ENCODE data around the gene NRXN3.

The NRXN3 gene

GRCh38 chr14:78697341-78697740, 527.2 kb downstream of the NRXN3 start:
- in situ Hi-C loops (cut with MboI; ENCODE audit: low sequenced_read_pairs), result no loop called here

GRCh38 chr14:78698991-78699390, 528.8 kb downstream of the NRXN3 start:
- in situ Hi-C loops (cut with MboI; ENCODE audit: low sequenced_read_pairs), result no loop called here

- in situ Hi-C loops (cut with MboI; ENCODE audit: low sequenced_read_pairs), result no loop called here
These were observed 530.1 kb downstream of the NRXN3 start for GRCh38 chr14:78700236-78700635.

GRCh38 chr14:78701246-78701645, 531.1 kb downstream of the NRXN3 start:
- in situ Hi-C loops (cut with MboI; ENCODE audit: low sequenced_read_pairs), result no loop called here

- in situ Hi-C loops (cut with MboI; ENCODE audit: low sequenced_read_pairs), result no loop called here
These were observed 534.8 kb downstream of the NRXN3 start for GRCh38 chr14:78704965-78705364.

- in situ Hi-C loops (cut with MboI; ENCODE audit: low sequenced_read_pairs), result no loop called here
These were observed 535.8 kb downstream of the NRXN3 start for GRCh38 chr14:78705989-78706388.

GRCh38 chr14:78709795-78710557, 539.8 kb downstream of the NRXN3 start:
- in situ Hi-C loops (cut with MboI; ENCODE audit: low sequenced_read_pairs), result no loop called here

- in situ Hi-C loops (cut with MboI; ENCODE audit: low sequenced_read_pairs), result no loop called here
These were observed 540.8 kb downstream of the NRXN3 start for GRCh38 chr14:78710963-78711362.

- in situ Hi-C loops (cut with MboI; ENCODE audit: low sequenced_read_pairs), result no loop called here
These were observed 543.5 kb downstream of the NRXN3 start for GRCh38 chr14:78713716-78714115.

- in situ Hi-C loops (cut with MboI; ENCODE audit: low sequenced_read_pairs), result no loop called here
These were observed 544.5 kb downstream of the NRXN3 start for GRCh38 chr14:78714711-78715110.

GRCh38 chr14:78721756-78722480, 551.7 kb downstream of the NRXN3 start:
- in situ Hi-C loops (cut with MboI; ENCODE audit: low sequenced_read_pairs), result no loop called here

GRCh38 chr14:78725086-78725485, 554.9 kb downstream of the NRXN3 start:
- in situ Hi-C loops (cut with MboI; ENCODE audit: low sequenced_read_pairs), result no loop called here

- in situ Hi-C loops (cut with MboI; ENCODE audit: low sequenced_read_pairs), result no loop called here
These were observed 566.9 kb downstream of the NRXN3 start for GRCh38 chr14:78737116-78737515.

GRCh38 chr14:78737601-78738000, 567.4 kb downstream of the NRXN3 start:
- in situ Hi-C loops (cut with MboI; ENCODE audit: low sequenced_read_pairs), result no loop called here

GRCh38 chr14:78746086-78746595, 576.0 kb downstream of the NRXN3 start:
- in situ Hi-C loops (cut with MboI; ENCODE audit: low sequenced_read_pairs), result no loop called here

- in situ Hi-C loops (cut with MboI; ENCODE audit: low sequenced_read_pairs), result no loop called here
These were observed 577.6 kb downstream of the NRXN3 start for GRCh38 chr14:78747813-78748212.

- in situ Hi-C loops (cut with MboI; ENCODE audit: low sequenced_read_pairs), result no loop called here
These were observed 582.5 kb downstream of the NRXN3 start for GRCh38 chr14:78752518-78753188.

GRCh38 chr14:78754059-78754458, 583.9 kb downstream of the NRXN3 start:
- in situ Hi-C loops (cut with MboI; ENCODE audit: low sequenced_read_pairs), result no loop called here

GRCh38 chr14:78758333-78758732, 588.2 kb downstream of the NRXN3 start:
- in situ Hi-C loops (cut with MboI; ENCODE audit: low sequenced_read_pairs), result no loop called here

GRCh38 chr14:78762331-78762730, 592.2 kb downstream of the NRXN3 start:
- in situ Hi-C loops (cut with MboI; ENCODE audit: low sequenced_read_pairs), result no loop called here

- in situ Hi-C loops (cut with MboI; ENCODE audit: low sequenced_read_pairs), result no loop called here
These were observed 593.6 kb downstream of the NRXN3 start for GRCh38 chr14:78763746-78764145.

- in situ Hi-C loops (cut with MboI; ENCODE audit: low sequenced_read_pairs), result no loop called here
These were observed 594.1 kb downstream of the NRXN3 start for GRCh38 chr14:78764240-78764639.

Data from HL-60/S4 (cell line).